ENCODE data around the gene PDE5A. TPM values are rescaled to one million over a fixed set of nuclear protein-coding genes. Genes with fewer than 3 reads are reported as not detected.
"Not testable (repeated sequence)": the region's sequence is repeated elsewhere in the genome, so short reads cannot be mapped to it uniquely, and the experiment has no call there.

Gene PDE5A
- total and polyA plus RNA-seq, 2 donors from 2014 or later: 3.9 to 29.4 TPM

DNA sequence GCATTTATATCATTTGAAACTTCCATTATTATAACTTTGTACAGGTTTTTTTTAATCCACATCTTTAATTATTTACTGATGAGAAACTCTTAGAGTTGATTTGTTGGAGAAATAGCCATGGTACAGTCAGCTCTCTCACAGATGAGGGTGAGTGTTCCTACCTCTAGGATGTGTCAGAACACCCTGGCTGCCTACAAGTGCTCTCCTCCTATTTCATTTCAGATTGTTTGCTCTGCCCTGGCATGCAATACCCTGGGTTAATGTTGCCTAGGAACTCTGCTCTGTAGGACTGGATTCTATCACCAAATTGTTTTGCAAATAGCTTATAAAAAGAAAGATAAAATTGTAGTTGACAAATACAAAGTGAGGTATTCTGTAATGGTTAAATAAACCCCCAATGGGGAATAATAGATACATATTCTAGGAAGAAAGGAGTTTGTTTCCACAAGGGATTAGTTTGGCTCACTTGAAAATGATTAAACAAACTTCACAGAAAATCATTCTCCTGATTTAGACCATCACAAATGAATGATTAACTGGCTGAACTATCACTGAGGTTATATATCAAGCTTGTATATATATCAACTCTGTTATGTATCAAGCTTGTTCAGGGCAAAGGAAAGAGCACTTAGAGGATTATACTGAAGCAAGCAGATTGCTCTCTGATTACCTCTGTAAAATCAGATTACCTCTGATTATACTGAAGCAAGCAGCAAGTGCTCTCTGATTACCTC, 150.0 kb downstream of the PDE5A start:
- Histone ChIP-seq H3K4me1 (ENCODE audit: control insufficient read depth in 2 of 3, insufficient read depth in 2 of 3, low read depth in 1 of 3, low read length in 3 of 3) (peaks cover 0 to 3% (median 0%) of the 10 kb centered on the region in 3 donors), H3K9ac (ENCODE audit: low read length in 3 of 3) (no peak overlapping the region), H3K36me3 (ENCODE audit: control insufficient read depth in 2 of 3, insufficient read depth in 3 of 3, low read length in 3 of 3) (peaks cover 2 to 5% (median 4%) of the 10 kb centered on the region in 3 donors), H3K27ac (ENCODE audit: low read depth in 2 of 2, low read length in 2 of 2) (no peak overlapping the region), H3K9me3 (ENCODE audit: control insufficient read depth in 2 of 3, insufficient read depth in 1 of 3, low read length in 3 of 3) (no peaks in the 10 kb centered on the region), H3K4me3 (ENCODE audit: low read length in 3 of 3) (no peak overlapping the region), H3K27me3 (ENCODE audit: control insufficient read depth, insufficient read depth, low read length) (no peaks in the 10 kb centered on the region)
- peak in 2 of 5 donors; percentile 9 to 21 for DNase-seq
- intact Hi-C loops (cut with DNase I): no loop called here
- TF ChIP-seq, protein P1, sequence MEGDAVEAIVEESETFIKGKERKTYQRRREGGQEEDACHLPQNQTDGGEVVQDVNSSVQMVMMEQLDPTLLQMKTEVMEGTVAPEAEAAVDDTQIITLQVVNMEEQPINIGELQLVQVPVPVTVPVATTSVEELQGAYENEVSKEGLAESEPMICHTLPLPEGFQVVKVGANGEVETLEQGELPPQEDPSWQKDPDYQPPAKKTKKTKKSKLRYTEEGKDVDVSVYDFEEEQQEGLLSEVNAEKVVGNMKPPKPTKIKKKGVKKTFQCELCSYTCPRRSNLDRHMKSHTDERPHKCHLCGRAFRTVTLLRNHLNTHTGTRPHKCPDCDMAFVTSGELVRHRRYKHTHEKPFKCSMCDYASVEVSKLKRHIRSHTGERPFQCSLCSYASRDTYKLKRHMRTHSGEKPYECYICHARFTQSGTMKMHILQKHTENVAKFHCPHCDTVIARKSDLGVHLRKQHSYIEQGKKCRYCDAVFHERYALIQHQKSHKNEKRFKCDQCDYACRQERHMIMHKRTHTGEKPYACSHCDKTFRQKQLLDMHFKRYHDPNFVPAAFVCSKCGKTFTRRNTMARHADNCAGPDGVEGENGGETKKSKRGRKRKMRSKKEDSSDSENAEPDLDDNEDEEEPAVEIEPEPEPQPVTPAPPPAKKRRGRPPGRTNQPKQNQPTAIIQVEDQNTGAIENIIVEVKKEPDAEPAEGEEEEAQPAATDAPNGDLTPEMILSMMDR (IDR thresholded peaks at IDR 0.05; ENCODE audit: borderline replicate concordance, extremely low read depth, insufficient read depth): no peak
- peak; percentile 45 for FAIRE-seq

DNA sequence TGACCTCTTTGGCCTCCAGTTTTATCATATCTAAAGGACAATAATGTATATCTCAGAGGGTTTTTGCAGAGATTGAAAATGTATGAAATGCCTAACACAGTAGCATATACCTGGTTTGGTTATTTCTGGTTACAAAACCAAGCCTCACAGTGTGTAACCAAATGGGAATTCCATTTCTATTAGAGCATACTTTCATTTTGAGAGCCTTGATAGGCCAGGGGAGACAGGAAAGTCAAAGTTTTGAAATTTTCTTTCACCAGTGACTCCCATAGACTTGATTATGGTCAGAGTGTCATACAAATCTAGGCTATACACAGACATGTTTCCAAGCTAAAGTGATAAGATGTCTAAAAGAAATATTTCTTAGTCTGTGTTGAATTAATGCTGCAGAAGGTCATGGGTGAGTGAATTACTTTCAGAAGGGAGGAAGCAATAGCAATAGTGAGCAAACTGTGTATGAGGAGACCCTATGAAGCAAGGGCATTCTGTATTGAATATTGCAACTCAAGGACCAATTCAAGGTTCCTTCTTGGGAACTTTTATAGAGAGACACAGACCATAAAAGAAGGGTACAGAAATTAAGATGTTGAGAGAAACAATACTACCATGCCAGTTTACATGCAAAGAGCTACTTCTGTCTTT, 151.1 kb downstream of the PDE5A start:
- no peaks in the 10 kb centered on the region for H3K27me3 ChIP-seq (ENCODE audit: control insufficient read depth, insufficient read depth, low read length)
- H3K36me3 ChIP-seq (ENCODE audit: control insufficient read depth in 2 of 3, insufficient read depth in 3 of 3, low read length in 3 of 3): peaks cover 2 to 5% (median 4%) of the 10 kb centered on the region in 3 donors
- FAIRE-seq (no peak), DNase-seq (no peak)
- H3K4me1 ChIP-seq (ENCODE audit: control insufficient read depth in 2 of 3, insufficient read depth in 2 of 3, low read depth in 1 of 3, low read length in 3 of 3): peaks cover 0 to 3% (median 0%) of the 10 kb centered on the region in 3 donors
- no peak overlapping the region for H3K27ac ChIP-seq (ENCODE audit: low read depth in 2 of 2, low read length in 2 of 2)
- no peak overlapping the region for H3K9ac ChIP-seq (ENCODE audit: low read length in 3 of 3)
- intact Hi-C loops (cut with DNase I): no loop called here
- TF ChIP-seq, protein P1 (IDR thresholded peaks at IDR 0.05; ENCODE audit: borderline replicate concordance, extremely low read depth, insufficient read depth): no peak
- no peaks in the 10 kb centered on the region for H3K9me3 ChIP-seq (ENCODE audit: control insufficient read depth in 2 of 3, insufficient read depth in 1 of 3, low read length in 3 of 3)
- no peak overlapping the region for H3K4me3 ChIP-seq (ENCODE audit: low read length in 3 of 3)

DNA sequence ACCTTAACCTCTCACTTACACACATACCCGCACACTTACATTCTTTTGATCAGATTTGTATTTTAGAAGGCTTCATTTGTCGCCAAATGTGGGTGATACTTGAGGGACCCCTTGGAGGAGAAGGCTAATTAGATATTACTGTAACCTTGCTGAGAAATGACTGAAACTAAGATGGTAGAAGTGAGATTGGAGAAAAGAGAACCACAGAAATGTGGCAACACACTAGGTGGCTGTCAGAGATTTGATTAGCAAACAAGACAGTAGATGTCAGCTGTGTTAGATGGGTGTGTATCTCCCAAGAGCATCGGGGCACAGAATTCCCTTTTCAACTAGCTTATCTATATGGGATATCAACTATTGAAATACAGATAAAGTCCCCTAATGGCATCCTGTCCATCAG, 157.3 kb downstream of the PDE5A start:
- no peak for FAIRE-seq
- Histone ChIP-seq H3K9me3 (ENCODE audit: control insufficient read depth in 2 of 3, insufficient read depth in 1 of 3, low read length in 3 of 3) (no peaks in the 10 kb centered on the region), H3K27me3 (ENCODE audit: control insufficient read depth, insufficient read depth, low read length) (no peaks in the 10 kb centered on the region), H3K36me3 (ENCODE audit: control insufficient read depth in 2 of 3, insufficient read depth in 3 of 3, low read length in 3 of 3) (peaks cover 1 to 3% (median 2%) of the 10 kb centered on the region in 3 donors), H3K9ac (ENCODE audit: low read length in 3 of 3) (no peak overlapping the region), H3K4me3 (ENCODE audit: low read length in 3 of 3) (no peak overlapping the region), H3K4me1 (ENCODE audit: control insufficient read depth in 2 of 3, insufficient read depth in 2 of 3, low read depth in 1 of 3, low read length in 3 of 3) (no peaks in the 10 kb centered on the region), H3K27ac (ENCODE audit: low read depth in 2 of 2, low read length in 2 of 2) (no peak overlapping the region)
- intact Hi-C loops (cut with DNase I): no loop called here
- TF ChIP-seq, protein P1 (IDR thresholded peaks at IDR 0.05; ENCODE audit: borderline replicate concordance, extremely low read depth, insufficient read depth): no peak
- no peak for DNase-seq

DNA sequence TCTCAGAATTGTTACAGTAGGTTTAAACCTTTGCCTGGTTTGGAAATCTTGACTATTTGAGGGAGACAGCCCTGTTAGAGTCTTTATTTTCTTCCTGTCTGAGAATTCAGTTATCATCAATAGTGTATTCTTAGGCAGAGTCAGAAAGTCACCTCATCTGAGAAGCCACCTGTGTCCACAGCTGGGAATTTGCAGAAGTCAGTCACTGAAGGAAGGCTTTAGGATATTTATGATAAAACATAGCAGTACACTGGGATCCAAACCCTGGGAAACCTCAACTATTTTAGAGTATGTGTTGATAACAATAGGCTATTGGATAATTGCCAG, 157.9 kb downstream of the PDE5A start:
- H3K4me3 ChIP-seq (ENCODE audit: low read length in 3 of 3); H3K9ac ChIP-seq (ENCODE audit: low read length in 3 of 3); H3K4me1 ChIP-seq (ENCODE audit: control insufficient read depth in 2 of 3, insufficient read depth in 2 of 3, low read depth in 1 of 3, low read length in 3 of 3); H3K27ac ChIP-seq (ENCODE audit: low read depth in 2 of 2, low read length in 2 of 2); FAIRE-seq; intact Hi-C loops (cut with DNase I); H3K27me3 ChIP-seq (ENCODE audit: control insufficient read depth, insufficient read depth, low read length); H3K36me3 ChIP-seq (ENCODE audit: control insufficient read depth in 2 of 3, insufficient read depth in 3 of 3, low read length in 3 of 3); H3K9me3 ChIP-seq (ENCODE audit: control insufficient read depth in 2 of 3, insufficient read depth in 1 of 3, low read length in 3 of 3); DNase-seq: not testable (repeated sequence)

DNA sequence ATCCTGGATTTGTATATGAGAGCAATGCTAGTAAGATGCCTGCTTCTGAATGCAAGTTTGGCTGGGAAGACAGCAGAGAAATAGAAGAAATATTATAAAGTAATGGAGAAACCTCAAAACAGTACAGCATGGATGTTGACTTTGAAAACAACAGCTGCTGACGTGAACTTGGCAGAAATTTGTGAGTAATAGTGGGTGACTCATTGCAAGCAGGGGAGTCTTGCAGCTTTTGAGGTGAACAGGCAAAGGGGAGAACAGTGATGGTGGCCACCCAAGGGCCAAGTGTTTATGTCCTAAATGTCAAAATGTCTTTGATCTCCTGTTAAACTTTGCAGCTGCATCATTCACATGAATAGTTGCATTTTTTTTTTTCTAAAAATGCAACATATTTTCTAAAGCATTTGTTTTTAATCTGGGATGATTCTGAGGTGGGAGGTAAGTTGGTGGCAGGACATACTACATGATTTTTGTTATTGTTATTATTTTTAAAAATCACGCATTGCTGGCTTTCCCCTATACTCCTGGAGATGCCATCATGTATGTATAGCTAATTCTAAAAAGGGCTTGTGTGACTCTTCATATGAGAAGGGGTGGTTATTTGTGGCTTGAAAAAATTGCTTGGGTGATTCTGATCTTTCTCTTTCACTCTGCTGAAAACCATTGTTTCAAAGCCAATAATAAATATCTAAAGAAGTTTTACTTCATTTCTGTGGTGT, 158.4 kb downstream of the PDE5A start:
- H3K9me3 ChIP-seq (ENCODE audit: control insufficient read depth in 2 of 3, insufficient read depth in 1 of 3, low read length in 3 of 3); H3K27ac ChIP-seq (ENCODE audit: low read depth in 2 of 2, low read length in 2 of 2); H3K27me3 ChIP-seq (ENCODE audit: control insufficient read depth, insufficient read depth, low read length); intact Hi-C loops (cut with DNase I); DNase-seq; H3K4me1 ChIP-seq (ENCODE audit: control insufficient read depth in 2 of 3, insufficient read depth in 2 of 3, low read depth in 1 of 3, low read length in 3 of 3); FAIRE-seq; H3K4me3 ChIP-seq (ENCODE audit: low read length in 3 of 3); H3K36me3 ChIP-seq (ENCODE audit: control insufficient read depth in 2 of 3, insufficient read depth in 3 of 3, low read length in 3 of 3); H3K9ac ChIP-seq (ENCODE audit: low read length in 3 of 3): not testable (repeated sequence)

Data from kidney (tissue), 14 donors.